Adipocyte (in vitro differentiated cells): ENCODE data around the gene RAB11B.
"Not testable (repeated sequence)": the region's sequence is repeated elsewhere in the genome, so short reads cannot be mapped to it uniquely, and the experiment has no call there.

Source experiments
- DNase-seq: peaks from one replicate; pipeline ENCODE4 v3.0.0-alpha.2; 2015; ENCODE audit warnings: low read depth
- H3K27me3 ChIP-seq: replicated peaks from 2 replicates; pipeline ENCODE4 v1.7.0; 2013; ENCODE audit warnings: mild to moderate bottlenecking, low read length, moderate library complexity; ENCODE audit not compliant: control insufficient read depth, insufficient read depth
- H3K36me3 ChIP-seq: 2 replicates; pipeline ENCODE4 v1.7.0; 2013; ENCODE audit warnings: low read length, mild to moderate bottlenecking, moderate library complexity; ENCODE audit not compliant: control insufficient read depth, insufficient read depth, severe bottlenecking
- H3K4me1 ChIP-seq: 2 replicates; pipeline ENCODE4 v1.7.0; 2013; ENCODE audit warnings: mild to moderate bottlenecking, low read length, moderate library complexity; ENCODE audit not compliant: control insufficient read depth, insufficient read depth
- H3K4me3 ChIP-seq: 2 replicates; pipeline ENCODE4 v1.7.0; 2013; ENCODE audit warnings: mild to moderate bottlenecking, low read length, moderate library complexity
- H3K9ac ChIP-seq: 2 replicates; pipeline ENCODE4 v1.7.0; 2013; ENCODE audit warnings: mild to moderate bottlenecking, low read length, moderate library complexity
- H3K9me3 ChIP-seq: 2 replicates; pipeline ENCODE4 v1.7.0; 2013; ENCODE audit warnings: mild to moderate bottlenecking, low read length, moderate library complexity; ENCODE audit not compliant: control insufficient read depth

The RAB11B gene

DNA sequence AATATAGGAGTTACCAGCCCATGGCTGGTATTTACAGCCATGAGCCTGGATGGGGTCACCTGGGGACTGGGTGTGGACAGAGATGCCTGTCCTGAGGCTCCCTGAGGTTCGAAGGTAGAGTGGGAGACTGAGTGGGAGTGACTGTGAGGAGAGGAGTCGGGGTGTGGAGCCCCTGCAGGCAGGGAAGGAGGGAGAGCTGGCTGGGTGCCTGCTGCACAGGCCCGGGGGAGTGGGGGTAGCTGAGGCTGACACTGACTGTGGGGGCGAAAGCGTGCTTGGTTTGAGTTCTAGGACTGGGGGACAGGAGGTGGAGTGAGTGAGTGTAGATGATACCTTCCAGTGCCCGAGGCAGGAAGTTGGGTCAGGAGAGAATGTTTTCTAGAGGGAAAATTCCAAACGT is 7.1 kb downstream of the RAB11B start:
- DNase-seq, result no peak
- peaks cover 35% of the 10 kb centered on the region for H3K4me1 ChIP-seq

GRCh38 chr19:8397746-8398310 is 7.7 kb downstream of the RAB11B start:
- no peak overlapping the region for H3K4me3 ChIP-seq
- no peak for DNase-seq
- no peak overlapping the region for H3K9ac ChIP-seq
- peaks cover 31% of the 10 kb centered on the region for H3K4me1 ChIP-seq
- H3K27me3 ChIP-seq, result no peaks in the 10 kb centered on the region
- H3K9me3 ChIP-seq, result no peaks in the 10 kb centered on the region
- peaks cover 21% of the 10 kb centered on the region for H3K36me3 ChIP-seq

More for the DNA sequence above, 7.1 kb downstream of the RAB11B start:
- no peak overlapping the region for H3K9ac ChIP-seq
- H3K36me3 ChIP-seq, result peaks cover 17% of the 10 kb centered on the region
- H3K9me3 ChIP-seq, result no peaks in the 10 kb centered on the region
- no peak overlapping the region for H3K4me3 ChIP-seq
- H3K27me3 ChIP-seq, result no peaks in the 10 kb centered on the region

DNA sequence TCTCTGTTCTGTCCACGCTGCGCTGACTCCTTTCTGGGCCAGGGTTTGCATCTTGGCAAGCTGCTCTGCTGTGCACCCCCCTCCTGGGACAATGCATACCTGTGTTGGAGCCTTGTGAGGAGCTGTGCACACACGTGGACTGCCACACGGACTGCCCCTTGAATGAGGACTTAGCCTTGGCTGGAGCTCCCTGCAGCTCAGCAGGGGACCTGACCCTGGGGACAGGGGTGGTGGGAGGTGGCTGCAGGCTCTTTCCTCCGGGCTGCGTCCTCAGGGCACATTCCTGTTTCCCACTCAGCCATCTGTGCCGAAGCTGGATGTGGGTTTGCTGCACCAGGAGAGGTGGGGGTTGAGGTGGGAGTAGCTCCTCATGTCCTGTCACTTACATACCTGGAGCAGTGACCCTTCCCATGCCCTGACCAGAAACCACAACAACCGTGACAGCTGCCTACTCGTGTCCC is 8.2 kb downstream of the RAB11B start:
- no peaks in the 10 kb centered on the region for H3K9me3 ChIP-seq
- DNase-seq, result no peak
- no peaks in the 10 kb centered on the region for H3K27me3 ChIP-seq
- H3K4me1 ChIP-seq, result peaks cover 26% of the 10 kb centered on the region
- no peak overlapping the region for H3K4me3 ChIP-seq
- H3K36me3 ChIP-seq, result peaks cover 23% of the 10 kb centered on the region
- no peak overlapping the region for H3K9ac ChIP-seq

DNA sequence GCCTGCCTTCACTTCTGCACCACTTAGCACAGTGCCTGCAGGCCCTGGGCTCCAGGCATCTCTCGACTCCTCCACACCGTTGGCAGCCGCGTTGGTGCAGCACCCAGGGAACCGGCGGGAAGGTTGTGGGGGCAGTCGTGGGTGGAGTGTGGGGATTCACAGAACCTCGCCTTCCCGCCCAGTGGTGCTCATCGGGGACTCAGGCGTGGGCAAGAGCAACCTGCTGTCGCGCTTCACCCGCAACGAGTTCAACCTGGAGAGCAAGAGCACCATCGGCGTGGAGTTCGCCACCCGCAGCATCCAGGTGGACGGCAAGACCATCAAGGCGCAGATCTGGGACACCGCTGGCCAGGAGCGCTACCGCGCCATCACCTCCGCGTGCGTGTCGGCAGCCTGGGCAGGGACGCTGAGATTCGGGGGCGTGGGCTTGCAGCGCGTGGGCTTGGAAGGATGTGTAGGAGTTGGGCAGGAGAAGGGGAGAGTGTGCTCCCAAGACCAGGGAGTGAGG is 9.6 kb downstream of the RAB11B start:
- Histone ChIP-seq H3K9ac (no peak overlapping the region), H3K4me1 (peaks cover 16% of the 10 kb centered on the region), H3K9me3 (no peaks in the 10 kb centered on the region), H3K27me3 (no peaks in the 10 kb centered on the region), H3K4me3 (no peak overlapping the region), H3K36me3 (peaks cover 29% of the 10 kb centered on the region)
- DNase-seq, result no peak

GRCh38 chr19:8401981-8402411 is 11.8 kb downstream of the RAB11B start:
- Histone ChIP-seq H3K4me1 (peaks cover 9% of the 10 kb centered on the region), H3K4me3 (no peak overlapping the region), H3K36me3 (peaks cover 38% of the 10 kb centered on the region), H3K27me3 (no peaks in the 10 kb centered on the region), H3K9ac (no peak overlapping the region), H3K9me3 (no peaks in the 10 kb centered on the region)
- no peak for DNase-seq

GRCh38 chr19:8403098-8403819 is 13.1 kb downstream of the RAB11B start:
- Histone ChIP-seq H3K9me3 (no peaks in the 10 kb centered on the region), H3K4me3 (no peak overlapping the region), H3K4me1 (peaks cover 3% of the 10 kb centered on the region), H3K27me3 (no peaks in the 10 kb centered on the region), H3K9ac (no peak overlapping the region), H3K36me3 (peaks cover 38% of the 10 kb centered on the region)
- DNase-seq, result no peak

- DNase-seq, result no peak
- H3K9ac ChIP-seq, result no peak overlapping the region
- no peaks in the 10 kb centered on the region for H3K4me1 ChIP-seq
- H3K27me3 ChIP-seq, result no peaks in the 10 kb centered on the region
- no peaks in the 10 kb centered on the region for H3K9me3 ChIP-seq
- H3K4me3 ChIP-seq, result no peak overlapping the region
- H3K36me3 ChIP-seq, result peaks cover 38% of the 10 kb centered on the region
Observed at GRCh38 chr19:8403820-8404109, 13.6 kb downstream of the RAB11B start.

- no peak overlapping the region for H3K9ac ChIP-seq
- H3K36me3 ChIP-seq, result peaks cover 34% of the 10 kb centered on the region
- no peak overlapping the region for H3K4me3 ChIP-seq
Observed at GRCh38 chr19:8404391-8405151, 14.4 kb downstream of the RAB11B start.

GRCh38 chr19:8410718-8411117 is 20.6 kb downstream of the RAB11B start:
- DNase-seq, H3K9ac ChIP-seq, H3K36me3 ChIP-seq: not testable (repeated sequence)

More at GRCh38 chr19:8404391-8405151, 14.4 kb downstream of the RAB11B start:
- no peak for DNase-seq
- no peaks in the 10 kb centered on the region for H3K9me3 ChIP-seq
- no peaks in the 10 kb centered on the region for H3K4me1 ChIP-seq
- H3K27me3 ChIP-seq, result no peaks in the 10 kb centered on the region

GRCh38 chr19:8412783-8413628 is 22.8 kb downstream of the RAB11B start, which contains the start of gene MARCHF2:
Gene MARCHF2, plus strand, starts transcription at chr19:8413305. Its CDS starts 8,536 bp downstream, at chr19:8421841.
- Histone ChIP-seq H3K4me1 (peaks cover 19% of the 10 kb centered on the region), H3K36me3 (no peaks in the 10 kb centered on the region), H3K27me3 (no peaks in the 10 kb centered on the region), H3K4me3 (peak within 1 kb of the TSS; percentile 86), H3K9ac (peak within 1 kb of the TSS; percentile 87), H3K9me3 (no peaks in the 10 kb centered on the region)
- peak; percentile 98 for DNase-seq

More at GRCh38 chr19:8410718-8411117, 20.6 kb downstream of the RAB11B start:
- H3K4me1 ChIP-seq, H3K9me3 ChIP-seq, H3K27me3 ChIP-seq, H3K4me3 ChIP-seq: not testable (repeated sequence)
